DMS53 treated with DMSO at 0.1 percent for 48 hours (cell line): ENCODE results near the gene FRRS1L.

Experiments used
- DNase-seq: peaks from one replicate; lab custom pipeline; 2025; ENCODE audit not compliant: unreplicated experiment; lab: John Stamatoyannopoulos, UW

The FRRS1L gene

GRCh38 chr9:109176963-109177362, 9.9 kb upstream of the FRRS1L start:
- DNase-seq: no peak

GRCh38 chr9:109176386-109176785, 9.3 kb upstream of the FRRS1L start:
- no peak for DNase-seq

GRCh38 chr9:109172935-109173334, 5.9 kb upstream of the FRRS1L start:
- no peak for DNase-seq

- DNase-seq: no peak
Measured at GRCh38 chr9:109171926-109172325, 4.9 kb upstream of the FRRS1L start.

- no peak for DNase-seq
Measured at GRCh38 chr9:109168170-109168569, 1.1 kb upstream of the FRRS1L start.

GRCh38 chr9:109167716-109168115, 667 bp upstream of the FRRS1L start:
- DNase-seq: no peak

- DNase-seq: no peak
Measured at GRCh38 chr9:109166171-109166770, 778 bp downstream of the FRRS1L start.

- DNase-seq: no peak
Measured at GRCh38 chr9:109164042-109164441, 3.0 kb downstream of the FRRS1L start.

- DNase-seq: no peak
Measured at GRCh38 chr9:109163194-109163593, 3.9 kb downstream of the FRRS1L start.

GRCh38 chr9:109162677-109163076, 4.4 kb downstream of the FRRS1L start:
- no peak for DNase-seq

- DNase-seq: no peak
Measured at GRCh38 chr9:109161471-109161870, 5.6 kb downstream of the FRRS1L start.

- DNase-seq: no peak
Measured at GRCh38 chr9:109159583-109159982, 7.5 kb downstream of the FRRS1L start.

- no peak for DNase-seq
Measured at GRCh38 chr9:109158651-109159050, 8.4 kb downstream of the FRRS1L start.

- no peak for DNase-seq
Measured at GRCh38 chr9:109156708-109157107, 10.3 kb downstream of the FRRS1L start.

- DNase-seq: no peak
Measured at GRCh38 chr9:109150925-109151545, 16.0 kb downstream of the FRRS1L start.

GRCh38 chr9:109149722-109150121, 17.3 kb downstream of the FRRS1L start:
- no peak for DNase-seq

GRCh38 chr9:109149089-109149488, 18.0 kb downstream of the FRRS1L start:
- no peak for DNase-seq

GRCh38 chr9:109145051-109145450, 22.0 kb downstream of the FRRS1L start:
- DNase-seq: no peak

- no peak for DNase-seq
Measured at GRCh38 chr9:109143881-109144562, 23.0 kb downstream of the FRRS1L start.

GRCh38 chr9:109141375-109141774, 25.7 kb downstream of the FRRS1L start:
- no peak for DNase-seq

- no peak for DNase-seq
Measured at GRCh38 chr9:109139851-109140250, 27.2 kb downstream of the FRRS1L start.

GRCh38 chr9:109138421-109138820, 28.6 kb downstream of the FRRS1L start:
- DNase-seq: no peak
